Measurements from ENCODE around the gene SPINK6.
A peak's percentile ranks its signal among the peaks of the same experiment; 100 is the strongest.

The SPINK6 gene

GRCh38 chr5:148168246-148168645, 34.6 kb upstream of the SPINK6 start, which contains the start of gene SPINK14:
TSS of gene SPINK14 (plus strand) at chr5:148168546. CDS start at chr5:148169733, 1,187 bp downstream.
- no peaks in the 10 kb centered on the region for H3K4me1 ChIP-seq
- H3K27ac ChIP-seq = no peak within 1 kb of the TSS
- intact Hi-C loops (cut with DNase I; ENCODE audit: low total_unique reads) = no loop called here
- H3K9me3 ChIP-seq = no peaks in the 10 kb centered on the region
- H3K27me3 ChIP-seq = no peaks in the 10 kb centered on the region
- no peak within 1 kb of the TSS for H3K4me3 ChIP-seq
- no peak for TF ChIP-seq CTCF (IDR thresholded peaks at IDR 0.05)
- H3K36me3 ChIP-seq = no peaks in the 10 kb centered on the region
- DNase-seq = no peak

GRCh38 chr5:148172377-148172776, 30.5 kb upstream of the SPINK6 start:
- H3K4me3 ChIP-seq = no peak overlapping the region
- no peak for TF ChIP-seq CTCF (IDR thresholded peaks at IDR 0.05)
- no peak for DNase-seq
- no peaks in the 10 kb centered on the region for H3K9me3 ChIP-seq
- intact Hi-C loops (cut with DNase I; ENCODE audit: low total_unique reads) = no loop called here
- no peaks in the 10 kb centered on the region for H3K36me3 ChIP-seq
- H3K27ac ChIP-seq = no peak overlapping the region
- no peaks in the 10 kb centered on the region for H3K27me3 ChIP-seq
- H3K4me1 ChIP-seq = no peaks in the 10 kb centered on the region

- no peak for TF ChIP-seq CTCF (IDR thresholded peaks at IDR 0.05)
- no peaks in the 10 kb centered on the region for H3K27me3 ChIP-seq
- DNase-seq = no peak
- intact Hi-C loops (cut with DNase I; ENCODE audit: low total_unique reads) = no loop called here
- H3K36me3 ChIP-seq = no peaks in the 10 kb centered on the region
- H3K4me1 ChIP-seq = no peaks in the 10 kb centered on the region
- H3K4me3 ChIP-seq = no peak overlapping the region
- H3K9me3 ChIP-seq = no peaks in the 10 kb centered on the region
- H3K27ac ChIP-seq = no peak overlapping the region
Observed at GRCh38 chr5:148176480-148176879, 26.4 kb upstream of the SPINK6 start.

- Histone ChIP-seq H3K4me3 (no peak overlapping the region), H3K36me3 (no peaks in the 10 kb centered on the region), H3K27me3 (no peaks in the 10 kb centered on the region), H3K9me3 (no peaks in the 10 kb centered on the region), H3K4me1 (no peaks in the 10 kb centered on the region), H3K27ac (no peak overlapping the region)
- DNase-seq = no peak
- intact Hi-C loops (cut with DNase I; ENCODE audit: low total_unique reads) = no loop called here
- TF ChIP-seq CTCF (IDR thresholded peaks at IDR 0.05) = no peak
Observed at GRCh38 chr5:148177207-148177606, 25.6 kb upstream of the SPINK6 start.

GRCh38 chr5:148179234-148179824, 23.5 kb upstream of the SPINK6 start:
- H3K27ac ChIP-seq = no peak overlapping the region
- DNase-seq = no peak
- no peaks in the 10 kb centered on the region for H3K9me3 ChIP-seq
- peak; percentile 51 to 55 for TF ChIP-seq CTCF (IDR thresholded peaks at IDR 0.05)
- H3K4me1 ChIP-seq = no peaks in the 10 kb centered on the region
- intact Hi-C loops (cut with DNase I; ENCODE audit: low total_unique reads) = no loop called here
- no peaks in the 10 kb centered on the region for H3K27me3 ChIP-seq
- no peaks in the 10 kb centered on the region for H3K36me3 ChIP-seq
- no peak overlapping the region for H3K4me3 ChIP-seq

Data from tibial artery (tissue), 4 donors.